Mesothelial cell of epicardium (in vitro differentiated cells): ENCODE data around the gene LDLRAD4. TPM values are rescaled to one million over a fixed set of nuclear protein-coding genes. Genes with fewer than 3 reads are reported as not detected.

Experiments
- DNase-seq, 2 experiments: peaks; one replicate each; pipeline ENCODE4 v3.0.0; 2021; ENCODE audit warnings: low spot score in 2 of 2; ENCODE audit not compliant: unreplicated experiment in 2 of 2
- H3K27ac Mint-ChIP-seq: 2 replicates; pipeline ENCODE4 v1.8.0; 2021; ENCODE audit warnings: mixed read lengths
- H3K27me3 Mint-ChIP-seq: 2 replicates; pipeline ENCODE4 v1.8.0; 2021; ENCODE audit warnings: low read depth, mixed read lengths
- H3K36me3 Mint-ChIP-seq: 2 replicates; pipeline ENCODE4 v1.8.0; 2021; ENCODE audit warnings: mixed read lengths
- H3K4me1 Mint-ChIP-seq: 2 replicates; pipeline ENCODE4 v1.8.0; 2021; ENCODE audit warnings: mixed read lengths
- H3K4me3 Mint-ChIP-seq: 2 replicates; pipeline ENCODE4 v1.8.0; 2021; ENCODE audit warnings: mild to moderate bottlenecking, moderate library complexity, mixed read lengths
- H3K9me3 Mint-ChIP-seq: 2 replicates; pipeline ENCODE4 v1.8.0; 2021; ENCODE audit warnings: mixed read lengths
- CTCF ChIP-seq: fragments of 200-600 bp; sonication (generic); IDR thresholded peaks from one replicate; pipeline ENCODE4 v1.5.0; 2021; ENCODE audit warnings: antibody characterized with exemption; ENCODE audit not compliant: unreplicated experiment
- total RNA-seq: library from RNA; stranded (reverse); gene quantifications from 3 replicates; pipeline ENCODE4 v1.2.1, GENCODE V29; 2021

LDLRAD4 gene
- total RNA-seq, 1 donor from 2014 or later = 29.7 TPM

DNA sequence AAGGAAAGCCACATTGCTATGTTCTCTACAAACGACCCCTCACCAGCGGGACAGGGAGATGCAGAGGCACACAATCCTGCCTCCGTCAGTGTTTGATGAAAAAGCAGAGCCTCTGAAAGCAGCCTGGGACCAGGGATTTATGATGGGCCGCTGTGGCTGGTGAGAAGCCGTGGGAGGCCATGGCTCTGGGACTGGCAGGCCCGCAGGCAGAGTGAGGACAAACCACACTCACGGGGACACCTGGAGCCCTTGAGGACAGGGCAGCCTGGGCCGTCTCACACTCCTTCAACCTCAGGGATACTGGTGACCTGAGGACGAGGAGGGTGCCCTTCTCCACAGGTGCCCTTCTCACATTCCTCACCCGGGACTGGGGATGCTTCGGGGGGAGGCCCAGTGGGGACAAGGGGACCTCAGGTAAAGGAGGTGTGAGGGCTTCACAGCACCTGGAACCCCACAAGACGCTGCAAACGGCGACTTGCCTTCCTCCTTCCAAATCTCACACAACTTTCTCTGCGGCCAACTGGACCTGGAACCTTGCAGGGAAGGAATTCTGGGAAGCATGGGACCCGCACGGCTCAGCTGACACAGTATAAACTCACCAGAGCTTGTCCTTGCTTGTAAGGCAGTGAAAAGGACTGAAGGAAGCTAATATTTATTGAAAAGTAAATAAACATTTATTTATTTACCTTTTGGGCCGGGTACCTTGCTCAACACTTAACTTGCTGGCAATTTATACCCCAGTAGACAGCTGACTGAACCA lies 5.3 kb upstream of the LDLRAD4 start:
- Mint-ChIP-seq H3K4me3 (no peak overlapping the region), H3K27ac (no peak overlapping the region), H3K27me3 (peaks cover 52% of the 10 kb centered on the region), H3K36me3 (no peaks in the 10 kb centered on the region), H3K9me3 (no peaks in the 10 kb centered on the region), H3K4me1 (peaks cover 7% of the 10 kb centered on the region)
- no peak for TF ChIP-seq CTCF
- peak in 1 of 2 experiments; percentile 24 for DNase-seq

- no peak for TF ChIP-seq CTCF
- no peak for DNase-seq
- H3K4me3 Mint-ChIP-seq = no peak overlapping the region
- no peaks in the 10 kb centered on the region for H3K9me3 Mint-ChIP-seq
- peaks cover 49% of the 10 kb centered on the region for H3K27me3 Mint-ChIP-seq
- no peaks in the 10 kb centered on the region for H3K36me3 Mint-ChIP-seq
- no peak overlapping the region for H3K27ac Mint-ChIP-seq
- H3K4me1 Mint-ChIP-seq = peaks cover 16% of the 10 kb centered on the region
Measured at GRCh38 chr18:13214609-13215008, 4.0 kb upstream of the LDLRAD4 start.

DNA sequence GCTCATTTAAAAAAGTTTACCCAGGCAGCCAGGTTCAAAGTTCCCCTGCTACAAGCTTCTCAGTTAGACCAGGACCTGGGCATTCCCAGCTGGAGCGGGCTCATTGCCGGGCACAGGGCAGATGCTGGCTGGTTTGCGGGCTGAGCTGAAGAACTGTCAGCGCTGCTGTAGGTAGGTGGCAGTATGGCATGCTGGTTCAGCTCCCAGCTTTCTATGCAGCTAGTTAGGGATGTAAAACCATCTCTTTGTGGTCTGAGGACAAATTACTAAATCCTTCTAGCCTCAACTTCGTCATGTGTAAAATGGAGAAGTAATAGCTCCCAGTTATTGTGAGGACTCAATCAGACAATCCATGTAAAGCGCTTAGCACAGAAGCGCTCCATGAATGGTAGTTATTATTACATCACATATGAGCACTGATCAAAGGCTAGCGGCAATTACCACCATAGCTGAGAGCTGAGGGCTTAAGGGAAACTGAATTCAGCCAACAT lies 2.4 kb upstream of the LDLRAD4 start:
- peak in 1 of 2 experiments; percentile 50 for DNase-seq

GRCh38 chr18:13216711-13217465 lies 1.7 kb upstream of the LDLRAD4 start:
- no peak overlapping the region for H3K27ac Mint-ChIP-seq
- H3K4me3 Mint-ChIP-seq = peak overlapping the region; percentile 72

More for the DNA sequence above, 2.4 kb upstream of the LDLRAD4 start:
- no peak for TF ChIP-seq CTCF
- Mint-ChIP-seq H3K36me3 (no peaks in the 10 kb centered on the region), H3K27me3 (peaks cover 49% of the 10 kb centered on the region), H3K9me3 (no peaks in the 10 kb centered on the region), H3K4me3 (peak overlapping the region; percentile 72), H3K27ac (no peak overlapping the region), H3K4me1 (peaks cover 31% of the 10 kb centered on the region)

DNA sequence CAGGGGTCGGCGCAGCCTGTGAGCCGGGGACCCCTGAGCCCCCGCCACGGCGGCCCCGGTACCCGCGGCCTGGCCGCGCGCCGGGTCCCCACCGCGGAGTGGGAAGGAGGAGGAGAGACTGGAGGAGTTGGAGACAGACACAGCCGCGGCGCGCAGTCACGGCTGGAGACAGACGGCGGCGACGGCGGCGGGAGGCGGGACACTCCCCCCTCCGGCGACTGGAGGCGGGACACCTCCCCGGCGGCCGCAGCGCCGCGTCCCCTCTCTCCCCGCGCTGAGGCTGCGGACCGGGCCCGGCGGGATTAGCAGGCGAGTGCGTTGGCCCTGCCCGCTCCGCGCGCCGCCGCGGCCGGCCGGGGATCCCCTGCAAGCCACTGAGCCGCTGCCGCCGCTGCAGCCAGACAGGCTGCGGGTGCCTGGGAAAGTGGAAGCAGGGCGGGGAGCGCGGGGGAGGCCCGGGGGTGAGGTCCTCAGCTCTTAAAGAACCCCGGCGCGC lies 1.0 kb upstream of the LDLRAD4 start:
- TF ChIP-seq CTCF = no peak
- no peak overlapping the region for H3K4me3 Mint-ChIP-seq
- no peaks in the 10 kb centered on the region for H3K9me3 Mint-ChIP-seq
- no peak overlapping the region for H3K27ac Mint-ChIP-seq
- peaks cover 44% of the 10 kb centered on the region for H3K4me1 Mint-ChIP-seq
- DNase-seq = peak; percentile 47 to 65
- no peaks in the 10 kb centered on the region for H3K36me3 Mint-ChIP-seq
- peaks cover 41% of the 10 kb centered on the region for H3K27me3 Mint-ChIP-seq

More at GRCh38 chr18:13216711-13217465, 1.7 kb upstream of the LDLRAD4 start:
- Mint-ChIP-seq H3K27me3 (peaks cover 46% of the 10 kb centered on the region), H3K9me3 (no peaks in the 10 kb centered on the region), H3K36me3 (no peaks in the 10 kb centered on the region), H3K4me1 (peaks cover 39% of the 10 kb centered on the region)
- TF ChIP-seq CTCF = no peak
- DNase-seq = peak; percentile 54 to 70
